ENCODE data around the gene BRPF3.

- no peak for TF ChIP-seq CTCF (IDR thresholded peaks at IDR 0.05)
- TF ChIP-seq ZFX (IDR thresholded peaks at IDR 0.05; ENCODE audit: borderline replicate concordance) = no peak
Measured at GRCh38 chr6:36272234-36272633, 75.7 kb downstream of the BRPF3 start.
